Heart left ventricle (tissue), 13 donors: ENCODE data around the gene B3GAT1.

Source experiments
- CTCF ChIP-seq, 12 donors: fragments of 200-600 bp; sonication (generic) in 4 of 12; IDR thresholded peaks; one replicate each; pipeline versions ENCODE4 v1.5.0 to v1.8.0; 2018 to 2022; ENCODE audit warnings: antibody characterized with exemption in 12 of 12, mild to moderate bottlenecking in 5 of 12
- POLR2A ChIP-seq, 2 donors: fragments of 450-650 bp; IDR thresholded peaks; one replicate each; pipeline ENCODE4 v1.6.1; 2017; ENCODE audit warnings: antibody characterized with exemption in 2 of 2, mild to moderate bottlenecking in 2 of 2, moderate library complexity in 2 of 2
- donor health status: ischemic (EF 13 %, LVEDD 7.1; RV severe dilation, severe dysfunction).
- donor health status: DM: no; HTN: yes; CAD: no.
- donor health status: DM: no; HTN: no; CAD: no.
- donor health status: ischemic (EF 25% LVEDD 6.9; RV normal size, moderate dysfunction).
- donor health status: ischemic (EF 25% LVEDD 5.7; RV mildly dilated, moderate dysfunction).
- donor health status: ischemic (EF 35%, LVEDD 5.7; RV mildly dilated, moderate dysfunction).
- donor health status: nonischemic (EF 11% LVEDD 7.7; RV severe dilation, severe dysfunction).
- donor health status: DM: yes; HTN: yes; CAD: no.
- donor health status: PGD.
- donor health status: ischemic (EF 29% LVEDD 5.4; RV normal size, mild dysfunction).
- donor health status: nonischemic (EF 23%, LVEDD 6.1; RV moderate dilation, normal function).

DNA sequence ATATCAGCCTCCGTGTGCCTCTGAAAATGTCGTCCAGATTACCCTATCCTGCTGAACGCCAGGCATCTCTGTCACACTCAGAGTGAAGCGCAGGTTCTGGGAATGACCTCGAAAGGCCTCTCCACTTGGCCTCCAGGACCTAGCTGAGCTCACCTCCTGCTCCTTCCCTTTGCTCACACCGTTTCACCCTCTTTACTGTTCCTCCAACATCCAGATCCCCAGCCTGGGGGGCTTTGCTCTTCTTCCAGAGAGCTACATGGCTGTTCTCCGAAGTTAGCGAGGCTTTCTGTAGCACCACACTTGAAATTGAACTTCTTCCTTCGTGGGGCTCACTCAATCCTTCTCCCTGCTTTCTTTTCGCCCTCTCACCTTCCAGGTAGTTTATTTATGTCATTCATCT is 52.4 kb downstream of the B3GAT1 start:
- no peak for TF ChIP-seq CTCF (IDR thresholded peaks at IDR 0.05)
- TF ChIP-seq POLR2A (IDR thresholded peaks at IDR 0.05), result no peak
